IPS-NIHi7 (cell line): ENCODE data around the gene FOXD3.

Source experiments
- DNase-seq: peaks from one replicate; pipeline ENCODE4 v3.0.0; 2012; ENCODE audit warnings: mixed read lengths; ENCODE audit errors: extremely low spot score

The FOXD3 gene

GRCh38 chr1:63362073-63362472, 39.7 kb downstream of the FOXD3 start:
- no peak for DNase-seq

- no peak for DNase-seq
Measured at GRCh38 chr1:63362578-63362977, 40.2 kb downstream of the FOXD3 start.

GRCh38 chr1:63363014-63363413, 40.6 kb downstream of the FOXD3 start:
- no peak for DNase-seq

- no peak for DNase-seq
Measured at GRCh38 chr1:63366908-63367214, 44.5 kb downstream of the FOXD3 start.

GRCh38 chr1:63367215-63368103, 45.1 kb downstream of the FOXD3 start, which contains the start of gene ALG6:
TSS of gene ALG6 (plus strand) at chr1:63367627. CDS start at chr1:63370978, 3,351 bp downstream.
- peak; percentile 100 for DNase-seq

GRCh38 chr1:63368131-63368530, 45.8 kb downstream of the FOXD3 start:
- no peak for DNase-seq
